GM18526 (cell line): ENCODE results near the gene SRMS.

Experiments used
- POLR2A ChIP-seq: IDR thresholded peaks from 3 replicates; pipeline ENCODE4 v1.6.1; 2011; ENCODE audit not compliant: insufficient read length; ENCODE audit errors: extremely low read depth

SRMS gene

DNA sequence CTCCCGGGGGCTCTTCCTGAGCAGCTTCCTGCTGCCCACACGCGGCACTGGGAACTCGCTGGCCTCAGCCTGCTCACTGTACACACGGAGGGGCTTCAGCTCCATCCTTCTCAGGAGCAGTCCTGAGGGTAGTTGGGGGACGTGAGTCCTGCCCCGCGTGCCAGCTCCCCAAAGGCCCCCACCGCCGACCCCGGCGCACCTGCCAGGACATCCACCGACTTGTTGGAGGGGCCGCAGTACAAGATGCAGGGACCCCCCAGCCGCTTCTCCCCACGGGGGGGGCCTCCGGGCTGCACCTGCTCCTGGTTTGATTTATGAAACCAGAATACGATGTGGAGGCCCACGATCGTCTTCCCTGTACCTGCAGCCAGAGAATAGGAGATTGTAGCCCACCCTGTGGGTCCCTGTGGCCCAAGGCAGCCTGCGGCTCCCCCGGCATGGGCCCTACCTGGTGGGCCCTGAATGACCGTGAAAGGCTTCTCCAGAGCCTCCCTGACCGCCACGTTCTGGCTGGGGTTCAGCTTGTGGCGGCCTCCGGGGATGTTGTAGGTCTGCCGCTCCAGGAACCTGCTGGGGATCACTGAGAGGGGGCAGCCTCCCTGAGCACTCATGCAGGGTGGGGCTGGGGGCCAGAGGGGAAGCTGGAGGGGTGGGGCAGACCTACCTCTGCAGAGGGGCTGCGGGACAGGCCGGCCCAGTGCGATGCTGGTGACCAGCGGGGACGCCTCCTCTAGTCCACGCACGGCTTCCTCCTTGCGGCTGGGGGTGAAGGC, 14.3 kb upstream of the SRMS start:
- TF ChIP-seq POLR2A: no peak

DNA sequence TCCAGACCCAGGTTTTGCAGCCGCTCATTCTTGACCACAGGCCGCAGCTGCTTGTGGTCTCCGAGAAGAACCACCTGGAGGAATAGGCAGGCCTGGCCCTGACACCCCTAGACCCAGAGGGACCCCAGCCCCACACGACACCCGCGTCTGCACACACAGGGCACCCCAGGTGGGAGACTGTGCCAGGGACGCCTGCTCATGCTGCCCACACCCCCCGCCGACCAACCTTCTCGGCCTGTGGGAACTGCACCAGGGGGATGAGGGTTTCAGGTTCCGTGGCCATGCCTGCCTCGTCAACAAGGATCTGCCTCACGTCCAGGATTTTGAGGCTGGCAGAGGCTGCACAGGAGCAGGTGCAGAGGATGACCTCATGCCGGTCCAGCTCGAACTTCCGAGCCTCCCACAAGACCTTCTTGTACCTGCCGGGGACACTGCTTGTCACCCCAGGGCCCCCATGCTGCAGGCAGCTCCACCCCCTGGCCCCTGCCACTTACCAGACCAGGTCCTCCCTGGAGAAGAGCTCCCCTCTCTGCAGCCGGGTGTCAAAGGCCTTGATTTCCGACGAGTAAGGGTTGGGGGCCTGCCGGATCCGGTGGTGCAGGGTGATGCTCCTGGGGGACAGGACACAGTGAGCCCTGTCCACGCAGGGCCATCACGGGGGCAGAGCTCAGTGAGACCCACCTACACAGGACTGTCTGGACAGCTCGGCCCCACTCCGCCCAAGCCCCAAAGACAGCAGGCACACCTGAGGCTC, 13.5 kb upstream of the SRMS start:
- TF ChIP-seq POLR2A: no peak

GRCh38 chr20:63560333-63560805, 12.8 kb upstream of the SRMS start:
- no peak for TF ChIP-seq POLR2A

DNA sequence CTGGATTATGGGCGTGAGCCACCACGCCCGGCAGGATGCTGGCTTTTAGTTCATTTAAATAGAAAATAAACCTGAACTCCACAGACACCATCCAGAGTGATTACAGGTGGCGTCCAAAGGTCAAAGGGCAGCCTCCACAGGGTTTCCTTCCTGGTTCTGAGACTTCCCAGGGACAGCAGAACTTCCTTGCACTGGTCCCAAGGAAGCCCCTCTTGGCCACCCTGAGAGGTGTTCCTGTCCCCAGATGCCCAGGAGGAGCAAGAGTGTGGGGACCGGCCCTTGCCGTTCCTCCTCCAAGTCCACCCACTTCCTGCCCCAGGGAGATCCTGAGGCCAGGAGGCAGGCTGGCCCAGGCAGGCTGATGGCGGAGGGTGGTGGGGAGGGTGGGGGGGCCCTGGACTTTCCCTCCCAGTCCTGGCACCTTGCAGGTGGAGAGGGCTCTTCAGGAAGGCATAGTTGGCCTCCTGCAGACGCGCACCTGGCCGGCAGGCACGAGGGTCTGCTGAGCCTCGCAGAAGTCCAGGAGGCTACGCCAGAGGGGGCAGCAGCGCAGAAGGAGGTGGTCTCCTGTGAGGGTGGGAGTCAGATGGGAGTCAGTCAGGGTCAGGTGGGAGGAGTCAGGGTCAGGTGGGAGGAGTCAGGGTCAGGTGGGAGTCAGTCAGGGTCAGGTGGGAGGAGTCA, 11.4 kb upstream of the SRMS start:
- TF ChIP-seq POLR2A: no peak

DNA sequence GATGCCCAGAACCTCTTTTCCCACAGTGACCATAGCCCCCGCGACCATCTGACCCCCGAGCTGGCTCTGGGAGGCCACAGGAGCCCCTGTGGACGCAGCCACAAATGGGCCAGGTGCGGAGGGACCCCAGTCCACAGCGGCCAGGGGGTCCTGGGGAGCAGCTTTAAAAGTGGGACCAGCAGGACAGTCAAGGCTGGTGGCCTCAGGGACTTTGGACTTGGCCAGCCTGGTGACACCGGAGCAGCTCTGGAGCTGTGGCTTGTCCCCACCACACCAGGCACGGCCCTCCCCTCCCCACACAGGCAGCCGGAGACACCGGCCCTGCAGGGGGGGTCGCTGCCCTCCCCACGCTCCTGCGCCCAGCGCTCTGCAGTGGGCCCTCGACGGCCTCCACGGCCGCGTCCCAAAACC, 9.9 kb upstream of the SRMS start:
- TF ChIP-seq POLR2A: no peak

- TF ChIP-seq POLR2A: no peak
These were observed 9.4 kb upstream of the SRMS start for GRCh38 chr20:63556873-63557478.

- TF ChIP-seq POLR2A: no peak
These were observed 8.3 kb upstream of the SRMS start for GRCh38 chr20:63555661-63556381.

GRCh38 chr20:63554361-63555278, 7.1 kb upstream of the SRMS start:
- TF ChIP-seq POLR2A: no peak

- no peak for TF ChIP-seq POLR2A
These were observed 6.4 kb upstream of the SRMS start, which contains the start of gene FNDC11 for GRCh38 chr20:63553933-63554290. TSS of gene FNDC11 (plus strand) at chr20:63554159. CDS start at chr20:63555664, 1,505 bp downstream.

DNA sequence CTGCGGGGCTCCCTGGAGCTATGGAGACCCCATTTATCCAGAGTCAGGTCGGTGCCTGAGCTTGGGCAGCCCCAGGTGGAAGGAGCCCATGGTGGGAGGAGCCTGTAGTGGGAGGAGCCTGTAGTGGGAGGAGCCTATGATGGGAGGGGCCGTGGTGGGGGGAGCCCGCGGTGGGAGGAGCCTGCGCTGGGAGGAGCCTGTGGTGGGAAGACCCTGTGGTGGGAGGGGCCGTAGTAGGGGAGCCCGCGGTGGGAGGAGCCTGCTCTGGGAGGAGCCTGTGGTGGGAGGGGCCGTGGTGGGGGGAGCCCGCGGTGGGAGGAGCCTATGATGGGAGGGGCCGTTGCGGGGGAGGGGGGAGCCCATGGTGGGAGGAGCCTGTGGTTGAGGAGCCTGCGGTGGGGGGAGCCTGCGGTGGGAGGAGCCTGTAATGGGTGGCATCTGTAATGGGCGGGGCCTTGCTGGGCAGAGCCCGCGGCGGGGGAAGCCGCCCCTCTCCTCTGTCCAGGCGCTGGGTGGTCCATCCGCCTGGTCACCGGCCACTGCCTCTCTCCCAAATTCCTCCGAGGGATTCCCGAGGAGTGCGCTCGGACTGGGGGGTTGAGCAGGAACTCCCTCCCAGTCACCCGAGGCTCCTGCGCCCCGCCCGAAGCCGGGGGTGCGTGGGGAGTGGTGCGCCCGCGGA, 5.8 kb upstream of the SRMS start:
- TF ChIP-seq POLR2A: peak; percentile 15

DNA sequence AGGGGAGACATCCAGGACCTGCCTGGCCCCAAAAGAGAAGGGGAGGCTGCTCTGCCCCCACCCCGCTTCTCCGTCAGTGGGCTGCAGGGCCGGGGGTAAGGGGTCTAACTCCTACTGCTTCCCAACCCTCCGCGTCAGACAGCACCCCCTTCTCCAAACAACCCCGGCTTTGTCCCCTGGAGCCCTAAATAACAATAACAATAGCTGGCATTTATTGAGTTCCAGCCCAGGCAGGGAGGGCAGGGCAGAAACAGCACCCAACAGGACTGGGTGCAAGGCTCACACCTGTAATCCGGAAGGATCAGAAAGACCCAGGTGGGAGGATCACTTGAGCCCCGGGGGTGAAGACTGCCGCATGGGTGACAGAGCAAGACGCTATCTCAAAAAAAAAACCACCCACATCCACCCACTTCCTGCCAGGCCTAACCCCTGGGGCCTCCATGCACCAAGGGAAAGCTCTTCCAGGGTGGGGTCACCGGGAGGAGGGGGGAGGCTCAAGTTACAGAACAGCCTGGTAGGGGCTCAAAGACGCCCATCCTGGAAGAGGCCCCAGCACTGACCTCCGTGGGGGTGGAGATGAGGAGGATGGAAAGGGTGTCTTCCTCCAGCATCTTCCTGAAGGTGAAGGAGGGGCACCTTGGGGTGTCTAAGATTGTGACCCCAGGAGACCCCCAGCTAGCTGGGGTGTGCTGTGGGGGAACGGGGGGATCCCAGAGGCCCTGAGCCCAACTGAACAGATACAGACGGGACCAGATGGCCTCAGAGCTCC, 5.1 kb upstream of the SRMS start:
- peak; percentile 16 for TF ChIP-seq POLR2A

DNA sequence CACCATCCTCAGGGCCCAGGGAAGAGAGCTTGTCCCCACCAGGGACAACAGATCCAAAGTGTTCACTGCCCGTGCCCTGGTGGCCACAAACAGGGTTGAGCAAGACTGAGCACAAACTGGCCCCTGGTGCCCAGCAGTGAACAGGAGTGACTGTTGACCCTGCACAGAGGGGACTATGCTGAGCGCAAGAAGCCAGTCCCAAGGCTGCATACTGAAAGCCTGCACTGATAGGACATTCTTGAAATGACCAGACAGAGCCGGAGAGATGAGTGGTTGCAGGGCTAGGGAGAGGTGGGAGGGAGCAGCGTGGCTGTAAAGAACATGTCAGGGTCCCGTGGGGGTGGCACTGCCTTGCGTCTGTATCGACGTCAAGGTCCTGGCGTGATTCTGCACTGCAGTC, 3.5 kb upstream of the SRMS start:
- TF ChIP-seq POLR2A: no peak

GRCh38 chr20:63549679-63550282, 2.2 kb upstream of the SRMS start:
- no peak for TF ChIP-seq POLR2A
